Chondrocyte (in vitro differentiated cells): Measurements from ENCODE around the gene CLIC6. TPM values are rescaled to one million over a fixed set of nuclear protein-coding genes. Genes with fewer than 3 reads are reported as not detected.

Source experiments
- DNase-seq: peaks from one replicate; pipeline ENCODE4 v3.0.0; 2021; ENCODE audit warnings: mixed read lengths, low spot score
- H3K27ac Mint-ChIP-seq: one replicate; pipeline ENCODE4 v1.8.0; 2021; ENCODE audit warnings: mild to moderate bottlenecking, moderate library complexity, mixed read lengths; ENCODE audit not compliant: unreplicated experiment
- H3K27me3 Mint-ChIP-seq: 2 replicates; pipeline ENCODE4 v1.8.0; 2021; ENCODE audit warnings: low read depth, mixed read lengths
- H3K36me3 Mint-ChIP-seq: 2 replicates; pipeline ENCODE4 v1.8.0; 2021; ENCODE audit warnings: low read depth, mixed read lengths
- H3K4me1 Mint-ChIP-seq: 2 replicates; pipeline ENCODE4 v1.8.0; 2021; ENCODE audit warnings: low read depth, mild to moderate bottlenecking, mixed read lengths
- H3K4me3 Mint-ChIP-seq: one replicate; pipeline ENCODE4 v1.8.0; 2021; ENCODE audit warnings: mild to moderate bottlenecking, moderate library complexity, mixed read lengths; ENCODE audit not compliant: unreplicated experiment
- H3K9me3 Mint-ChIP-seq: 2 replicates; pipeline ENCODE4 v1.8.0; 2021; ENCODE audit warnings: low read depth, mixed read lengths
- total RNA-seq: library from RNA; stranded (reverse); gene quantifications from 3 replicates; pipeline ENCODE4 v1.2.1, GENCODE V29; 2021
- TF ChIP-seq, protein P1 (sequence below): fragments of 200-600 bp; sonication (generic); IDR thresholded peaks from 2 replicates; pipeline ENCODE4 v1.5.0; 2021; ENCODE audit warnings: antibody characterized with exemption, mild to moderate bottlenecking, moderate library complexity

The CLIC6 gene
- total RNA-seq, 1 donor from 2014 or later = 0.17 TPM

DNA sequence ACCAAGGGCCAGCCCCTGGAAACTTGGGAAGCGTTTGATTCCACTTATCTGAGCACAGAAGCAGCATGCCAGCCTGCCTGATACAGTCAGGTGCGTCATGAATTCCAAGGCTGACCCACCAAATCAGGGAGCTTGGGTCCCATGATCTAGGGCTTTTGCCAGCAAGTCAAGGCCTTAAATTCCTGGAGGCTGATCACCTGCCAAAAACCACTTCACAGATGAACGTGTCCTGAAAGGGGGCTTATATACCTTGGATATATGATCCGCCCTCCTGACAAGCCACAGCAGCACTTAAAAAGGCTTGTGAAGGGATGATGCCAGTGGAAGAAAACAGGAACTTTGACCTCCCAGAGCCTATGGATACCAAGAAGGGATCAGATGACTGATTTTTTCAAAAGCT, 24.0 kb upstream of the CLIC6 start:
- H3K9me3 Mint-ChIP-seq = no peaks in the 10 kb centered on the region
- no peak for DNase-seq
- H3K27me3 Mint-ChIP-seq = peaks cover 8% of the 10 kb centered on the region
- peaks cover 9% of the 10 kb centered on the region for H3K4me1 Mint-ChIP-seq
- TF ChIP-seq, protein P1, sequence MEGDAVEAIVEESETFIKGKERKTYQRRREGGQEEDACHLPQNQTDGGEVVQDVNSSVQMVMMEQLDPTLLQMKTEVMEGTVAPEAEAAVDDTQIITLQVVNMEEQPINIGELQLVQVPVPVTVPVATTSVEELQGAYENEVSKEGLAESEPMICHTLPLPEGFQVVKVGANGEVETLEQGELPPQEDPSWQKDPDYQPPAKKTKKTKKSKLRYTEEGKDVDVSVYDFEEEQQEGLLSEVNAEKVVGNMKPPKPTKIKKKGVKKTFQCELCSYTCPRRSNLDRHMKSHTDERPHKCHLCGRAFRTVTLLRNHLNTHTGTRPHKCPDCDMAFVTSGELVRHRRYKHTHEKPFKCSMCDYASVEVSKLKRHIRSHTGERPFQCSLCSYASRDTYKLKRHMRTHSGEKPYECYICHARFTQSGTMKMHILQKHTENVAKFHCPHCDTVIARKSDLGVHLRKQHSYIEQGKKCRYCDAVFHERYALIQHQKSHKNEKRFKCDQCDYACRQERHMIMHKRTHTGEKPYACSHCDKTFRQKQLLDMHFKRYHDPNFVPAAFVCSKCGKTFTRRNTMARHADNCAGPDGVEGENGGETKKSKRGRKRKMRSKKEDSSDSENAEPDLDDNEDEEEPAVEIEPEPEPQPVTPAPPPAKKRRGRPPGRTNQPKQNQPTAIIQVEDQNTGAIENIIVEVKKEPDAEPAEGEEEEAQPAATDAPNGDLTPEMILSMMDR = no peak
- H3K36me3 Mint-ChIP-seq = no peaks in the 10 kb centered on the region
- H3K4me3 Mint-ChIP-seq = no peak overlapping the region
- H3K27ac Mint-ChIP-seq = no peak overlapping the region

DNA sequence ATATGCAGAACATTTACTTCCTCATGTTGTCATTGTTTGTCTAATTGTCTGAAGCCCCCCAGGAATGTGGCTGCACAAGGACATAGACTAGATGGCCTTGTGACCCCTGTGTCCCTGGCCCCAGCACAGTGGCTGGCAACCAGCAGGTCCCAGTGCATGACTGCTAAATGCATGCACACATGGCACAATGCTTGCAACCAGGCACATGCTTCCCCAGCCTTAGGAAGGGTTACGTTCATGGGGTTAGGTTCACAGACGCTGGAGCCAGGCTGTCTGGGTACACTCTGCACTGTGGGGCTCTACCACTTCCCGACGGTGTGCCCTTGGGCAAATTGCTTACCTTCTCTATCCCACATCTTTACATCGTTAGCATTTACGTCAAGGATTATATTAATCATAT, 21.2 kb upstream of the CLIC6 start:
- Mint-ChIP-seq H3K36me3 (no peaks in the 10 kb centered on the region), H3K27me3 (peaks cover 15% of the 10 kb centered on the region), H3K27ac (no peak overlapping the region), H3K4me1 (peaks cover 4% of the 10 kb centered on the region), H3K9me3 (peaks cover 16% of the 10 kb centered on the region), H3K4me3 (no peak overlapping the region)
- DNase-seq = no peak
- TF ChIP-seq, protein P1 = no peak

DNA sequence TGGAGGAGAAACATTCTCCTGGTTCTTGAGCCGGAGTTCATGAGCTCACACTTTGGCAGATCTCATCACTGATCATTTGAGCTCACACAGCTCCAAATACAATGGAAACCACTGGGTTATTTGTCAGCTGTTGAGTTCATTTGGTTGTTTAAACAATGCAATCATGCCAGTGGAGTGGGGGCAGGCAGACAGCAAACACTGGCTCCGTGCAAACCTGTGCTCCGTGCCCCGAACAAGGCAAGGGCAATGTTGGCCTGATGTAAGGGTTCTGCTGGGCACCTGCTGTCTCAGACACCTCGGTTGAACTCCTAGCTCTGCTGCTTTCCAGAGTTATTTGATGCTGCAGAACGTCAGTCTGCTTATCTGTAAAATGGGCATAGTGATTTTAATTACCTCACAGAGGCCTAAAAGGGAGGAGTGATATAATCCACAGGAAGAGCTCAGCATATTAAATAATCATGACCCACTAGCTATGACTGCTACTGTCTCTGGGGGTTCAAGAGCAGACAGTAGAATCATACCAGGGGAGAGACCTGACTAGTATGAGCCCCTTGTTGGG, 20.0 kb upstream of the CLIC6 start:
- H3K4me3 Mint-ChIP-seq = no peak overlapping the region
- peaks cover 25% of the 10 kb centered on the region for H3K27me3 Mint-ChIP-seq
- TF ChIP-seq, protein P1 = no peak
- H3K4me1 Mint-ChIP-seq = peaks cover 4% of the 10 kb centered on the region
- H3K9me3 Mint-ChIP-seq = peaks cover 20% of the 10 kb centered on the region
- no peak for DNase-seq
- no peaks in the 10 kb centered on the region for H3K36me3 Mint-ChIP-seq
- no peak overlapping the region for H3K27ac Mint-ChIP-seq

DNA sequence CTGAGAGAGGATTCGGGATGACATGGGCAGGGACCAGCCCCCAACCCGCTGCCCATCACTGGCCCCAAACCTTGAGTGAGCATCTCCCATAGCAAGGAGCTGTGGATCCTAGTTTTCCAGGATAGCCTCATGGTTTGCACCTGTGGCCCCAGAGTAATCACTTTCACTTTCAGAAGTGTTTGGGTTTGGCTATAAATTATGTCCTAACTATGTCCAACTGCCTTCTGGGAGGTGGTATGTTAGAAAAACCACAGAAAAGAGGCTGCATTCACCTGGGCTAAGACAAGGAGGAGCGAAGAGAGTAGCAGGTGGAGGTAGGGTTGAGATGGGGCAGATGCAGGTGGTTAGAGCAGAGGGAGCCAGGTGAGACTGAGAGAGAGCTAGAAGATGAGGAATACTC, 19.4 kb upstream of the CLIC6 start:
- H3K9me3 Mint-ChIP-seq = peaks cover 20% of the 10 kb centered on the region

DNA sequence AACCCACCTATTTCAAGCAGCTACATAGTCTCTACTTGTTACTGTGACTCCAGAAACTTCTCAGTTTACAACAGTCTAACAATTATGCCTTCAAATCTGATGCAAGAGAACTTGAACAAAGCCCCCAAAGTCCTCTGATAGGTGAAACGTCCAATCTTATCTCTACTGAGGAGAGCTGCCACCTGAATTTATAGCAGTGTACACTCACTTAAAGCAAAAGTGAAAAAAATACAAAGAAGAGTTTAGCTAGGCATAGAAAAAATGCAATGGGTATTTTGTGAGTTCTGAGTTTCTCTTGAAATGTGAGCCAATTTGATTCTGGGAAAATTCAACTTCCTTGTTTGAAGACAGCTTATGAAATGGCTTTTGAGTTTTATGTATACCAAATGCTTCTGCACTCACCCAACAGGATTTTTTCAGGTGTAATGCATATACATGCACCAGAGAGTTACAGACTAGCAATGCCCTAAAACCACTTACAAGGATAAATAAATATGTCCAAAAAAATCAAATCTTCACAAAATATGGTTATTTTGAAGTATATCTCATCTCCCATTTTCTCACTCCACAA, 17.8 kb upstream of the CLIC6 start:
- Mint-ChIP-seq H3K9me3 (peaks cover 20% of the 10 kb centered on the region), H3K27ac (no peak overlapping the region), H3K4me1 (peaks cover 4% of the 10 kb centered on the region), H3K27me3 (peaks cover 38% of the 10 kb centered on the region), H3K4me3 (no peak overlapping the region), H3K36me3 (no peaks in the 10 kb centered on the region)
- no peak for DNase-seq
- TF ChIP-seq, protein P1 = no peak

More for the DNA sequence above, 19.4 kb upstream of the CLIC6 start:
- Mint-ChIP-seq H3K4me3 (no peak overlapping the region), H3K36me3 (no peaks in the 10 kb centered on the region), H3K27me3 (peaks cover 28% of the 10 kb centered on the region), H3K27ac (no peak overlapping the region), H3K4me1 (peaks cover 4% of the 10 kb centered on the region)
- DNase-seq = no peak
- TF ChIP-seq, protein P1 = no peak
